Measurements from ENCODE around the gene TET2. TPM values are rescaled to one million over a fixed set of nuclear protein-coding genes. Genes with fewer than 3 reads are reported as not detected.
A peak's percentile ranks its signal among the peaks of the same experiment; 100 is the strongest.

TET2 gene
- total and polyA plus RNA-seq, 11 donors: 2.9 to 25.6 (median 13.7) TPM

DNA sequence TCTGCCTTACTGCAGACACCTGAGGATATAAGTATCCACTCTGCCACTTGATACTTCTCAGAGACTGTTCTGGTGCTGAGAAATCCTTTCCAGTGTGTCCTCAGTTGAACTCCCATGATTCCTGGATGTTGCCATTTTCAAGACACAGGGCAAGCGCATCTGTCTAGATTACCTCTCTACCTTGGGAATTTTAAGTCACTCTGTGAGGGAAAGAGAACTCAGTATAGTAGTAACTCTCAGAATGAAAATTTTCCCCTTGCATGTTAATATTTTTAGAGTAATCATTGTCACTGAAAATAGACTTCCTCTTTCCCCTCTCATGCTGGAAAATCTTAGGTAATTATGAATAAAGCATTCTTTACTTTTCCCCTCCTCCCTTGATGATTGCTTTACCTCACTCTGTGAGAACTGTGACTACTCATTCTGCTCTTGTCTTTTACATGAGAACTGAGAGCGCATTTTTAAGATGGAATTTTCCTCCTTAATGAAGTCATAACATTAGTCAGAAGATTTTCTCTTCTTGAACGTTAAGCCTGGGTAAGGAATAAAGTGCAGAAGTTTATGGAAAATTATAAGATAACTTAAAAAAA, 45.0 kb downstream of the TET2 start:
- Histone ChIP-seq H3K36me3 (peaks cover 0 to 18% (median 0%) of the 10 kb centered on the region in 9 donors), H3K27me3 (no peaks in the 10 kb centered on the region), H3K4me1 (peaks cover 0 to 77% (median 48%) of the 10 kb centered on the region in 12 donors), H3K4me3 (peak overlapping the region in 1 of 12 donors; percentile 5), H3K27ac (peak overlapping the region in 9 of 12 donors; percentile 1 to 48 (median 18)), H3K9me3 (no peaks in the 10 kb centered on the region)
- peak in 3 of 4 donors; percentile 57 to 71 (median 62) for ATAC-seq
- TF ChIP-seq, protein P1, sequence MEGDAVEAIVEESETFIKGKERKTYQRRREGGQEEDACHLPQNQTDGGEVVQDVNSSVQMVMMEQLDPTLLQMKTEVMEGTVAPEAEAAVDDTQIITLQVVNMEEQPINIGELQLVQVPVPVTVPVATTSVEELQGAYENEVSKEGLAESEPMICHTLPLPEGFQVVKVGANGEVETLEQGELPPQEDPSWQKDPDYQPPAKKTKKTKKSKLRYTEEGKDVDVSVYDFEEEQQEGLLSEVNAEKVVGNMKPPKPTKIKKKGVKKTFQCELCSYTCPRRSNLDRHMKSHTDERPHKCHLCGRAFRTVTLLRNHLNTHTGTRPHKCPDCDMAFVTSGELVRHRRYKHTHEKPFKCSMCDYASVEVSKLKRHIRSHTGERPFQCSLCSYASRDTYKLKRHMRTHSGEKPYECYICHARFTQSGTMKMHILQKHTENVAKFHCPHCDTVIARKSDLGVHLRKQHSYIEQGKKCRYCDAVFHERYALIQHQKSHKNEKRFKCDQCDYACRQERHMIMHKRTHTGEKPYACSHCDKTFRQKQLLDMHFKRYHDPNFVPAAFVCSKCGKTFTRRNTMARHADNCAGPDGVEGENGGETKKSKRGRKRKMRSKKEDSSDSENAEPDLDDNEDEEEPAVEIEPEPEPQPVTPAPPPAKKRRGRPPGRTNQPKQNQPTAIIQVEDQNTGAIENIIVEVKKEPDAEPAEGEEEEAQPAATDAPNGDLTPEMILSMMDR (IDR thresholded peaks at IDR 0.05): no peak
- TF ChIP-seq POLR2A (IDR thresholded peaks at IDR 0.05): no peak
- WGBS, 4 donors: 15 to 20% (median 17%) methylated on average over 3 of the region's 3 CpGs
- intact Hi-C loops (cut with DNase I): loop anchor here in 6 of 10 donors (2.0 to 5.0 kb wide), 2 partner anchors 44 to 45 kb away; partner anchors contain the start of gene TET2 (in 6 of the 6)
- DNase-seq: no peak

DNA sequence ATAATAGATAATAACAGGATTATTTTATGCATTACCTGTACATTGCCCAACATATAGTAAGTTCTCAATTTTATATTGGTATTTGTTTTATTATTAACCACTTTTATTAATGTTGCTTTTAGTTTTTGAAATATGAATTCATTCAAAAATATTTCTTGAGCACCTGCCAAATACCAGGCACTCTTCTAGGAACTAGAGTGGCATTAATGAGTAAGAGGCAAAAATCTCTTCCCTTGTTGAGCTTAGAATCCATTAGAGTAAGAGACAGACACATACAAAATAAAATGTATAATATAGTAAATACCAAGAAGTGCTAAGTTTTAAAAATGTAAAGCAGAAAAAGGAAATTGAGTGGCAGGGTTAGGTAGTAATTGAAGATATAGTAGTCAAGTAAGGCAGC, 45.8 kb downstream of the TET2 start:
- Histone ChIP-seq H3K4me1 (peaks cover 0 to 78% (median 52%) of the 10 kb centered on the region in 12 donors), H3K9me3 (no peaks in the 10 kb centered on the region), H3K27me3 (no peaks in the 10 kb centered on the region), H3K27ac (peak overlapping the region in 4 of 12 donors; percentile 4 to 48 (median 32)), H3K36me3 (peaks cover 0 to 18% (median 0%) of the 10 kb centered on the region in 9 donors), H3K4me3 (no peak overlapping the region)
- intact Hi-C loops (cut with DNase I): loop anchor here in 6 of 10 donors (2.0 to 5.0 kb wide), 2 partner anchors 45 to 46 kb away; partner anchors contain the start of gene TET2 (in 6 of the 6)
- DNase-seq (no peak), ATAC-seq (no peak)
- TF ChIP-seq, protein P1 (IDR thresholded peaks at IDR 0.05): no peak
- TF ChIP-seq POLR2A (IDR thresholded peaks at IDR 0.05): no peak

DNA sequence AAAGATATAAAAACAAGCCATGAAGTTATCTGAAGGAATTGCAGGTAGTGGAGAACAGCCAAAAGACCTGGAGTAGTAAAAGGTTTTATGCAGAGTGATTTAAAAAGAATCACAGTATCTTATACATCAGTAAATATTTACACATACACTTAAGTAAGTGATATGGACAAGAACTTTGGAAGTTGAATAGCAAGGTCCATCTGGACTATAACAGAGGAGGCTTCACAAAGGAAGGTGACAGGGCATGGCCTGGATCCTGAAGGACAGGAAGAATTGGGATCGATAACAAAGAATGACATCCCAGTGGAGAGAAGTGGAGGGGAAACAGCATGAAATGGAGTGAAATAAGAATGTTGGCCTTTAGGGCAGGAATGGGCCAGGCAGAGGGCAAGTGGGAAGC, 46.2 kb downstream of the TET2 start:
- no peak for DNase-seq
- intact Hi-C loops (cut with DNase I): loop anchor here in 6 of 10 donors (2.0 to 5.0 kb wide), 2 partner anchors 46 kb away; partner anchors contain the start of gene TET2 (in 6 of the 6)
- no peaks in the 10 kb centered on the region for H3K27me3 ChIP-seq
- H3K27ac ChIP-seq: peak overlapping the region in 1 of 12 donors; percentile 2
- no peak for TF ChIP-seq POLR2A (IDR thresholded peaks at IDR 0.05)
- TF ChIP-seq, protein P1 (IDR thresholded peaks at IDR 0.05): no peak
- no peak overlapping the region for H3K4me3 ChIP-seq
- ATAC-seq: no peak
- H3K9me3 ChIP-seq: no peaks in the 10 kb centered on the region
- H3K4me1 ChIP-seq: peaks cover 0 to 79% (median 52%) of the 10 kb centered on the region in 12 donors
- H3K36me3 ChIP-seq: peaks cover 0 to 18% (median 0%) of the 10 kb centered on the region in 9 donors
- 53 to 66% (median 62%) methylated on average over 1 of the region's 1 CpG for WGBS, 4 donors

DNA sequence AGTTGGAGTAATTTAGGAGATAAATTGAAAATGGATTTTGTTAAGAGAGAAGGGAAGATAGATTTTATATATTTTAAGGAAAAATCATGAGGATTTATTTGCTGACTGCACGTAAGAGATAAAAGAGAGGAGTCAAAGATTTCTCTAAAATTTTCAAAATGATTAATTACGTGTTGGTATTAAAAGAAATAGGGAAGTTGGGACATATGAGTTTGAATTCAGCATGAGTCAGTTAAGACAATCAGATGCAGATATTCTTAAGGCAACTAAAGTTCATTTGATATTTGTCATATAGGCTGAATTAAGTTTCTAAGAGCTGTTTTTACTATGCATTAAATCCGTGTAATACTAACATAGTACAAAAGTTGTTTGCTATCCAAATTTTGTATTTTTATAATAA, 46.9 kb downstream of the TET2 start:
- TF ChIP-seq POLR2A (IDR thresholded peaks at IDR 0.05): no peak
- TF ChIP-seq, protein P1 (IDR thresholded peaks at IDR 0.05): no peak
- H3K9me3 ChIP-seq: no peaks in the 10 kb centered on the region
- 81 to 99% (median 96%) methylated on average over 3 of the region's 3 CpGs for WGBS, 4 donors
- DNase-seq (no peak), ATAC-seq (no peak)
- peak overlapping the region in 2 of 12 donors; percentile 2 to 4 for H3K27ac ChIP-seq
- peaks cover 0 to 18% (median 0%) of the 10 kb centered on the region in 9 donors for H3K36me3 ChIP-seq
- intact Hi-C loops (cut with DNase I): loop anchor here in 6 of 10 donors (2.0 to 5.0 kb wide), 2 partner anchors 46 to 47 kb away; partner anchors contain the start of gene TET2 (in 6 of the 6)
- peaks cover 0 to 85% (median 52%) of the 10 kb centered on the region in 12 donors for H3K4me1 ChIP-seq
- H3K27me3 ChIP-seq: no peaks in the 10 kb centered on the region
- no peak overlapping the region for H3K4me3 ChIP-seq
